Activated CD4-positive, alpha-beta T cell treated with anti-CD3 and anti-CD28 coated beads for 36 hours (primary cell): ENCODE results near the gene TMEM39A. TPM values are rescaled to one million over a fixed set of nuclear protein-coding genes. Genes with fewer than 3 reads are reported as not detected.

Source experiments
- ATAC-seq: fragments of 200-7000 bp; cut with Tn5 transposase; one replicate; pipeline ENCODE4 v1.10.0; 2021; ENCODE audit warnings: mild to moderate bottlenecking, moderate library complexity
- CTCF ChIA-PET: fragments of 350-600 bp; sonication (Branson Sonifier 250); formaldehyde crosslinking; loops from one replicate; lab custom pipeline; 2021; ENCODE audit warnings: antibody characterized with exemption; lab: Charles Lee
- POLR2A ChIA-PET: fragments of 350-600 bp; sonication (Branson Sonifier 250); formaldehyde crosslinking; loops from one replicate; lab custom pipeline; 2021; ENCODE audit warnings: antibody characterized with exemption, inconsistent platforms; lab: Charles Lee
- DNase-seq: peaks from one replicate; pipeline ENCODE4 v3.0.0-alpha.2; 2020
- H3K27ac Mint-ChIP-seq: one replicate; pipeline ENCODE4 v1.8.0; 2021; ENCODE audit warnings: mixed read lengths
- H3K27me3 Mint-ChIP-seq: one replicate; pipeline ENCODE4 v1.8.0; 2021; ENCODE audit warnings: mixed read lengths
- H3K36me3 Mint-ChIP-seq: one replicate; pipeline ENCODE4 v1.8.0; 2021; ENCODE audit warnings: low read depth, mixed read lengths
- H3K4me1 Mint-ChIP-seq: one replicate; pipeline ENCODE4 v1.8.0; 2021; ENCODE audit warnings: mixed read lengths
- H3K4me3 Mint-ChIP-seq: one replicate; pipeline ENCODE4 v1.8.0; 2021; ENCODE audit warnings: mild to moderate bottlenecking, moderate library complexity, mixed read lengths
- H3K9me3 Mint-ChIP-seq: one replicate; pipeline ENCODE4 v1.8.0; 2021; ENCODE audit warnings: low read depth, mixed read lengths
- intact Hi-C, 2 experiments: fragments of 100-400 bp; cut with DNase I in 1 of 2; cut with micrococcal nuclease in 1 of 2; formaldehyde crosslinking; loops; one replicate each; pipeline versions ENCODE4 v1.14.2 to v1.15.1; 2022 to 2024; cut with DNase I, micrococcal nuclease
- total RNA-seq, 2 experiments: library from RNA; stranded (reverse); gene quantifications; one replicate each; pipeline ENCODE4 v1.2.3, GENCODE V29; 2021

TMEM39A gene
- total RNA-seq = 10 to 100 TPM; 24.5 to 30.5 TPM

GRCh38 chr3:119463171-119464169 lies at the start of gene TMEM39A:
TSS of gene TMEM39A (minus strand) at chr3:119463615. CDS start at chr3:119462074, 1,541 bp downstream.
- POLR2A ChIA-PET = interaction anchor here (0.6 to 1.9 kb wide), 7 partner anchors 23 to 632 kb away, joined by 3 to 26 read pairs (median 6); partner anchors contain the start of genes B4GALT4, COX17 and TIMMDC1
- peak; percentile 99 for DNase-seq
- Mint-ChIP-seq H3K4me1 (peaks cover 41% of the 10 kb centered on the region), H3K9me3 (no peaks in the 10 kb centered on the region), H3K4me3 (peak within 1 kb of the TSS; percentile 99), H3K27me3 (no peaks in the 10 kb centered on the region), H3K27ac (peak within 1 kb of the TSS; percentile 91), H3K36me3 (peaks cover 20% of the 10 kb centered on the region)
- CTCF ChIA-PET = interaction anchor here (0.6 to 1.8 kb wide), 12 partner anchors 10 to 632 kb away, joined by 3 to 7 read pairs (median 3); partner anchors contain the start of gene B4GALT4
- ATAC-seq = peak; percentile 89
- intact Hi-C loops = loop anchor here (1.0 to 10.0 kb wide), 15 partner anchors 35 to 1279 kb away; partner anchors contain the start of genes ARHGAP31 (in 2 of the 2), COX17 (in 2 of the 2), GSK3B (in 2 of the 2) and TIMMDC1 (in 2 of the 2)

GRCh38 chr3:119510690-119511089 lies 47.3 kb upstream of the TMEM39A start:
- Mint-ChIP-seq H3K36me3 (peaks cover 59% of the 10 kb centered on the region), H3K27me3 (no peaks in the 10 kb centered on the region), H3K9me3 (no peaks in the 10 kb centered on the region), H3K4me3 (no peak overlapping the region), H3K4me1 (peaks cover 35% of the 10 kb centered on the region), H3K27ac (no peak overlapping the region)
- POLR2A ChIA-PET = no interaction called here
- DNase-seq = no peak
- ATAC-seq = no peak
- CTCF ChIA-PET = no interaction called here
- intact Hi-C loops = no loop called here

- Mint-ChIP-seq H3K27ac (peak overlapping the region; percentile 90), H3K27me3 (no peaks in the 10 kb centered on the region), H3K36me3 (peaks cover 52% of the 10 kb centered on the region), H3K4me3 (no peak overlapping the region), H3K4me1 (peaks cover 36% of the 10 kb centered on the region), H3K9me3 (no peaks in the 10 kb centered on the region)
- CTCF ChIA-PET = interaction anchor here (1.0 to 1.7 kb wide), 3 partner anchors 8 to 173 kb away, joined by 3 to 5 read pairs (median 3); partner anchors contain the start of gene TIMMDC1
- DNase-seq = peak; percentile 34
- intact Hi-C loops = no loop called here
- ATAC-seq = peak; percentile 84
- POLR2A ChIA-PET = no interaction called here
Measured at GRCh38 chr3:119508172-119508845, 44.9 kb upstream of the TMEM39A start.

DNA sequence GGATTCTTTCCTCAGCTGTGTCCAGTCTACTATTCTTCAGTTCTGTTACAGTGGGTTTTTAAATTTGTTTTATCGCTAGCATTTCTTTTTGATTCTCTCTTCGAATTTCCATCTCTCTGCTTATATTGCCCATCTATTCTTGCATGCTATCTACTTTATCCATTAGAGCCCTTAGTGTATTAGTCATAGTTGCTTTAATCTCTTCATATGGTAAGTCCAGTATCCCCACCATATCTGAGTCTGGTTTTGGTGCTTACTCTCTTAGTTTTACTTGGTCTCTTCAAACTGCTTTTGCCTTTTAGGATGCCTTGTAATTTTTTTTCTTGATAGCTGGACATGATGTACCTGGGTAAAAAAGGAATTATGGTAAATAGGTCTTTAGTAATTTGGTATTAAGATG lies 44.0 kb upstream of the TMEM39A start:
- no peaks in the 10 kb centered on the region for H3K9me3 Mint-ChIP-seq
- no peaks in the 10 kb centered on the region for H3K27me3 Mint-ChIP-seq
- ATAC-seq = no peak
- peak overlapping the region; percentile 65 for H3K4me3 Mint-ChIP-seq
- DNase-seq = no peak
- peak overlapping the region; percentile 90 for H3K27ac Mint-ChIP-seq
- intact Hi-C loops = no loop called here
- POLR2A ChIA-PET = no interaction called here
- H3K4me1 Mint-ChIP-seq = peaks cover 34% of the 10 kb centered on the region
- CTCF ChIA-PET = interaction anchor here (0.7 to 1.7 kb wide), 2 partner anchors 22 to 173 kb away, joined by 3 to 5 read pairs; no protein-coding TSS in a partner anchor
- peaks cover 49% of the 10 kb centered on the region for H3K36me3 Mint-ChIP-seq

GRCh38 chr3:119506631-119507030 lies 43.2 kb upstream of the TMEM39A start:
- peaks cover 36% of the 10 kb centered on the region for H3K4me1 Mint-ChIP-seq
- ChIA-PET POLR2A (no interaction called here), CTCF (interaction anchor here (0.7 kb wide), 1 partner anchor 22 kb away, joined by 3 read pairs; no protein-coding TSS in a partner anchor)
- H3K27me3 Mint-ChIP-seq = no peaks in the 10 kb centered on the region
- H3K36me3 Mint-ChIP-seq = peaks cover 52% of the 10 kb centered on the region
- H3K9me3 Mint-ChIP-seq = no peaks in the 10 kb centered on the region
- peak overlapping the region; percentile 90 for H3K27ac Mint-ChIP-seq
- no peak for DNase-seq
- H3K4me3 Mint-ChIP-seq = peak overlapping the region; percentile 65
- no peak for ATAC-seq
- intact Hi-C loops = no loop called here

GRCh38 chr3:119500901-119501300 lies 37.5 kb upstream of the TMEM39A start:
- ATAC-seq (no peak), DNase-seq (no peak)
- no peaks in the 10 kb centered on the region for H3K27me3 Mint-ChIP-seq
- no peaks in the 10 kb centered on the region for H3K9me3 Mint-ChIP-seq
- H3K36me3 Mint-ChIP-seq = peaks cover 24% of the 10 kb centered on the region
- H3K4me3 Mint-ChIP-seq = peak overlapping the region; percentile 96
- ChIA-PET CTCF (interaction anchor here (1.3 to 2.5 kb wide), 3 partner anchors 8 to 37 kb away, joined by 3 to 7 read pairs (median 3); partner anchors contain the start of gene TMEM39A), POLR2A (no interaction called here)
- H3K4me1 Mint-ChIP-seq = peaks cover 36% of the 10 kb centered on the region
- intact Hi-C loops = no loop called here
- H3K27ac Mint-ChIP-seq = peak overlapping the region; percentile 10

- CTCF ChIA-PET = interaction anchor here (0.9 to 2.5 kb wide), 5 partner anchors 9 to 37 kb away, joined by 3 to 7 read pairs (median 3); partner anchors contain the start of gene TMEM39A
- POLR2A ChIA-PET = interaction anchor here (0.6 kb wide), 1 partner anchor 35 kb away, joined by 3 read pairs; no protein-coding TSS in a partner anchor
- Mint-ChIP-seq H3K36me3 (peaks cover 21% of the 10 kb centered on the region), H3K9me3 (no peaks in the 10 kb centered on the region), H3K27ac (peak overlapping the region; percentile 45), H3K4me3 (peak overlapping the region; percentile 96), H3K4me1 (peaks cover 34% of the 10 kb centered on the region), H3K27me3 (no peaks in the 10 kb centered on the region)
- ATAC-seq (no peak), DNase-seq (no peak)
- intact Hi-C loops = no loop called here
Measured at GRCh38 chr3:119500265-119500664, 36.9 kb upstream of the TMEM39A start.

GRCh38 chr3:119498186-119499011 lies 35.0 kb upstream of the TMEM39A start, which contains the start of gene TIMMDC1:
TSS of gene TIMMDC1 (plus strand) at chr3:119498547. CDS start at chr3:119498734, 187 bp downstream.
- DNase-seq (peak; percentile 99), ATAC-seq (peak; percentile 99)
- intact Hi-C loops = loop anchor here (1.0 to 10.0 kb wide), 11 partner anchors 29 to 596 kb away; partner anchors contain the start of genes ARHGAP31 (in 2 of the 2), COX17 (in 2 of the 2), GSK3B (in 2 of the 2) and TMEM39A (in 2 of the 2)
- ChIA-PET POLR2A (interaction anchor here (0.5 to 2.2 kb wide), 11 partner anchors 21 to 597 kb away, joined by 3 to 26 read pairs (median 3); partner anchors contain the start of genes ARHGAP31, COX17 and TMEM39A), CTCF (interaction anchor here (0.6 to 1.4 kb wide), 8 partner anchors 10 to 260 kb away, joined by 3 to 4 read pairs (median 3); no protein-coding TSS in a partner anchor)
- H3K9me3 Mint-ChIP-seq = no peaks in the 10 kb centered on the region
- no peaks in the 10 kb centered on the region for H3K27me3 Mint-ChIP-seq
- H3K4me1 Mint-ChIP-seq = peaks cover 39% of the 10 kb centered on the region
- peak within 1 kb of the TSS; percentile 96 for H3K4me3 Mint-ChIP-seq
- peak within 1 kb of the TSS; percentile 99 for H3K27ac Mint-ChIP-seq
- peaks cover 12% of the 10 kb centered on the region for H3K36me3 Mint-ChIP-seq

- DNase-seq (peak; percentile 29), ATAC-seq (peak; percentile 25)
- ChIA-PET CTCF (interaction anchor here (1.0 to 1.4 kb wide), 5 partner anchors 14 to 260 kb away, joined by 3 to 4 read pairs (median 3); no protein-coding TSS in a partner anchor), POLR2A (interaction anchor here (0.5 to 2.2 kb wide), 10 partner anchors 21 to 598 kb away, joined by 3 to 26 read pairs (median 4); partner anchors contain the start of genes COX17 and TMEM39A)
- no peaks in the 10 kb centered on the region for H3K9me3 Mint-ChIP-seq
- H3K27ac Mint-ChIP-seq = peak overlapping the region; percentile 99
- H3K4me3 Mint-ChIP-seq = peak overlapping the region; percentile 96
- peaks cover 42% of the 10 kb centered on the region for H3K4me1 Mint-ChIP-seq
- H3K27me3 Mint-ChIP-seq = no peaks in the 10 kb centered on the region
- intact Hi-C loops = loop anchor here (1.0 to 10.0 kb wide), 11 partner anchors 29 to 596 kb away; partner anchors contain the start of genes ARHGAP31 (in 2 of the 2), COX17 (in 2 of the 2), GSK3B (in 2 of the 2) and TMEM39A (in 2 of the 2)
- H3K36me3 Mint-ChIP-seq = peaks cover 13% of the 10 kb centered on the region
Measured at GRCh38 chr3:119497820-119498185, 34.4 kb upstream of the TMEM39A start.
